NCI-H2081 treated with DMSO at 0.1 percent for 48 hours (cell line): ENCODE data around the gene SEMA3B.
"Not testable (repeated sequence)": the region's sequence is repeated elsewhere in the genome, so short reads cannot be mapped to it uniquely, and the experiment has no call there.

Experiments
- DNase-seq: peaks from one replicate; lab custom pipeline; 2025; lab: John Stamatoyannopoulos, UW

The SEMA3B gene

DNA sequence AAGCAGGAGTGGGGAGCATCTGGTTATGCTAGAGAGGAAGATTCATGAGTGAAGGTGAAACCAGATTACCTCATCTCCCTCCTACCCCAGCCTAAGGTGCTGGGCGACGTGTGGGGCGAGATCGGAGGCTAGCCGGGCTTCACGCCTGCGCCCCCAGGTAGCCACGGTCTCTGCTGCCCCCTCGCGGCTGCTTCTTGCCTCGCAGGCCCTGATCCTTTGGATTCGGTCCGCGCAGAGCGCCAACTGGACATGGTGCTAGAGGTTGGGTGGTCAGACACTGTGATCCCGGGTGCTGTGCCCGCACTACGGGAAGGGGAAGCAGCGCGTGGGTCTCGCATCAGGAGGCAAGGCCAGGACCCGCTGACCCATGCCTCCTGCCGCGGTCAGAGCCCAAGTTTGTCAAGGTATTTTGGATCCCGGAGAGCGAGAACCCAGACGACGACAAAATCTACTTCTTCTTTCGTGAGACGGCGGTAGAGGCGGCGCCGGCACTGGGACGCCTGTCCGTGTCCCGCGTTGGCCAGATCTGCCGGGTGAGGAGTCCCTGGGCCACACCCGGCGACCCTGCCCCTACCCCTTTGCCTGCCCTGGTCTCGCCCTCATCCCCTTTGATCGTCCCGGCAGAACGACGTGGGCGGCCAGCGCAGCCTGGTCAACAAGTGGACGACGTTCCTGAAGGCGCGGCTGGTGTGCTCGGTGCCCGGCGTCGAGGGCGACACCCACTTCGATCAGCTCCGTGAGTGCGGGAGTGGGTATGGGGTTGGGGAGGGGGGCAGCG, 4.2 kb downstream of the SEMA3B start:
- no peak for DNase-seq

DNA sequence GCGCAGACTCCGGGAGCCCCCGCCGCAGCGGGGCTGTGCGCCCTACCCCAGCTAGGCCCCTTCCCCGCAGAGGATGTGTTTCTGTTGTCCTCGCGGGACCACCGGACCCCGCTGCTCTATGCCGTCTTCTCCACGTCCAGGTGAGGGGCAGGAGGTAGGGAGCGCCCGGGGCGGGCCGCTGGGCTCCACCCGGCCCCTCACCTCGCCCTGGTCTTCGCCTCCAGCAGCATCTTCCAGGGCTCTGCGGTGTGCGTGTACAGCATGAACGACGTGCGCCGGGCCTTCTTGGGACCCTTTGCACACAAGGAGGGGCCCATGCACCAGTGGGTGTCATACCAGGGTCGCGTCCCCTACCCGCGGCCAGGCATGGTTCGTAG, 4.7 kb downstream of the SEMA3B start:
- no peak for DNase-seq

GRCh38 chr3:50274371-50275104, 5.6 kb downstream of the SEMA3B start:
- DNase-seq: no peak

DNA sequence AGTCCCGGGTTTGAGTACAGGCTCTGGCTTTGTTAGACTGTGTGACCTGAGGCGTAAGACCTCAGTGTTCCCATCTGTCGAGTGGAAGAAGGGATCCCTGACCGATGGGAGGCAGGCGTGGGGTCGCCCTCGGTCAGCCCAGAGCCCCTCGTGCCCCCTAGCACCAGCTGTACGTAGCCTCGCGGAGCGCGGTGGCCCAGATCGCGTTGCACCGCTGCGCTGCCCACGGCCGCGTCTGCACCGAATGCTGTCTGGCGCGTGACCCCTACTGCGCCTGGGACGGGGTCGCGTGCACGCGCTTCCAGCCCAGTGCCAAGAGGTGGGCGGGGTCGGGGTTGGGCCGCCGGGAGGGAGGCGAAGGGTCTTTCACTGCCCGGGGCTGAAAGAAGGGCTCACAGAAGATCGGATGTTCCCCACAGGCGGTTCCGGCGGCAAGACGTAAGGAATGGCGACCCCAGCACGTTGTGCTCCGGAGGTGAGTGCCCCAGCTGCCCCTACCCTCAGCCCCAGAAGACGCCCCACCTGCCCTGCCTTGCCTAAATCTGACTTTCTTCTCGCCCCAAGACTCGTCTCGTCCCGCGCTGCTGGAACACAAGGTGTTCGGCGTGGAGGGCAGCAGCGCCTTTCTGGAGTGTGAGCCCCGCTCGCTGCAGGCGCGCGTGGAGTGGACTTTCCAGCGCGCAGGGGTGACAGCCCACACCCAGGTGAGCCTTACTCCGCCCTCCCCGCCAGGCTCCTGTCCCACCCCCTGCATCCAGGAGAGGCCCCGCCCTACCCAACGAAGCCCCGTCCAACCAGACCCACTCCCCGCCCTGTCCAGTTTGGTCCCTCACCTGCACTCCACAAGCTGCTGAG, 6.4 kb downstream of the SEMA3B start:
- no peak for DNase-seq

DNA sequence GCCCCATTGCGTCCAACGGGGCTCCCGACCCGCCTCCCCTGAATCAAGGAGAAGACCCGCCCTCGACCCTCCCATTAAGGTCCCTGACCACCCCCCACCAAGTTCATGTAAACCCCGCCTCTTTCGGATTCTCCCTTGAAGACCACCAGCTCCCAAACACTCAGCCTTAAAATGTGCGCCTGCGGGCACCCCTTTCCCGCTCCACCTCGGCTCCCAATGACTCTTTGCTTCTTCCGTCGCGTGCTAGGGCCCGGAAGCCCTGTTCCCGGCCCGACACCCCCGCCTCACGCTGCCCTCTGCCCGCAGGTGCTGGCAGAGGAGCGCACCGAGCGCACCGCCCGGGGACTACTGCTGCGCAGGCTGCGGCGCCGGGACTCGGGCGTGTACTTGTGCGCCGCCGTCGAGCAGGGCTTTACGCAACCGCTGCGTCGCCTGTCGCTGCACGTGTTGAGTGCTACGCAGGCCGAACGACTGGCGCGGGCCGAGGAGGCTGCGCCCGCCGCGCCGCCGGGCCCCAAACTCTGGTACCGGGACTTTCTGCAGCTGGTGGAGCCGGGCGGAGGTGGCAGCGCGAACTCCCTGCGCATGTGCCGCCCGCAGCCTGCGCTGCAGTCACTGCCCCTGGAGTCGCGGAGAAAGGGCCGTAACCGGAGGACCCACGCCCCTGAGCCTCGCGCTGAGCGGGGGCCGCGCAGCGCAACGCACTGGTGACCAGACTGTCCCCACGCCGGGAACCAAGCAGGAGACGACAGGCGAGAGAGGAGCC, 7.2 kb downstream of the SEMA3B start:
- DNase-seq: no peak

GRCh38 chr3:50276762-50277101, 7.8 kb downstream of the SEMA3B start:
- no peak for DNase-seq

DNA sequence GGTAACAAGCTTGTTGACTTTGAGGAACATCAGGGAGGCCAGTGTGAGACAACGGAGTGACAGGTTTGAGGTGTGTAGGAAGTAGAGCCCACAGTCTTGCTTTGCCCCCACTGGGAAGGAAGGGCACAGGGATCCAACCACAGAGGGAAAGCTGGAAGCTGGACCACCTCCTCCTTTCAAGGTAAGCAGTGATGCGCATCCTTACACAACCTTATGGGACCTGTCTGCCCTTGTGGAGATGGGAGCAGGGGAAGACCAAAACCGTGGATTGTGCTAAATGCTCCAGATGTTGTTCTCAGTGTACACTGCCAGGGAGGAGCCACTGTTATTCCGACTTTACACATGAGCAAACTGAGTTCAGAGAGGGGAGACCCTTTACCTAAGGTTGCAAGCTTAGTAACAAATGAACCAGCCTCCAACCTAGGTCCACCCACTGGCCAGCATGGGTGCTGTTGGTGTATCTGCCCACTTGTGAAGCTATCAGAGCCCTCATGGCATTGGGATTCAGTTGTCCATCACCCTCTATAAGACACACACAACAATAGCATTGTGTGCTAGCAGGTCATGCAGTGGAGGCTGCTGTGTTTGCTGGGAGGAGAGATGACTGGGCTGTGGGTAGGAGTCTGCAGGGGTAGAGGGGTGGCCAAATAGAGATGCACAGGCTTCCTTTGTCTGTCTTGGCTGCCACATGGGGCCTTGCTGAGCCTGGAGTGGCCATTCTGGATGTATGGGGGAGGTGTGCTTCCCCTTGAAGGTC, 9.4 kb downstream of the SEMA3B start:
- DNase-seq: no peak

DNA sequence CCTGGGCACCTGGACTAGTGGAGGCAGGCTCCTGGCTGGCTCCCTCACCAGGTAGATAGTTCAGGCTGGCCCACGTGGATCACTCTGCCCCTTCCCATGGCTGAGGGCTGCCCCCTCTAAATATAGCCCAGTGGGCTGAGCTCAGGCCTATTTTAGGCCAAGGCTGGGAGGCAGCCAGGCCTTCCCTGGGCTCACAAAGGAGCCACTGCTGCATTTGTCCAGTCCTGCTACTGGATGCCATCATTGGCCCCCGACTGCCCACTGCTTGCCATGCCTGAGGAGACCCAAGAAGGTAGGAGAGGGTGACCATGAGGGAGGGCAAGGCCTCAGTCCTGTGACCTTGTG, 9.9 kb downstream of the SEMA3B start, which contains the start of gene LSMEM2:
LSMEM2 (plus strand) TSS at position 208 of the 345 bp plus-strand sequence; CDS start at position 235, 27 bp downstream.
- DNase-seq: no peak

DNA sequence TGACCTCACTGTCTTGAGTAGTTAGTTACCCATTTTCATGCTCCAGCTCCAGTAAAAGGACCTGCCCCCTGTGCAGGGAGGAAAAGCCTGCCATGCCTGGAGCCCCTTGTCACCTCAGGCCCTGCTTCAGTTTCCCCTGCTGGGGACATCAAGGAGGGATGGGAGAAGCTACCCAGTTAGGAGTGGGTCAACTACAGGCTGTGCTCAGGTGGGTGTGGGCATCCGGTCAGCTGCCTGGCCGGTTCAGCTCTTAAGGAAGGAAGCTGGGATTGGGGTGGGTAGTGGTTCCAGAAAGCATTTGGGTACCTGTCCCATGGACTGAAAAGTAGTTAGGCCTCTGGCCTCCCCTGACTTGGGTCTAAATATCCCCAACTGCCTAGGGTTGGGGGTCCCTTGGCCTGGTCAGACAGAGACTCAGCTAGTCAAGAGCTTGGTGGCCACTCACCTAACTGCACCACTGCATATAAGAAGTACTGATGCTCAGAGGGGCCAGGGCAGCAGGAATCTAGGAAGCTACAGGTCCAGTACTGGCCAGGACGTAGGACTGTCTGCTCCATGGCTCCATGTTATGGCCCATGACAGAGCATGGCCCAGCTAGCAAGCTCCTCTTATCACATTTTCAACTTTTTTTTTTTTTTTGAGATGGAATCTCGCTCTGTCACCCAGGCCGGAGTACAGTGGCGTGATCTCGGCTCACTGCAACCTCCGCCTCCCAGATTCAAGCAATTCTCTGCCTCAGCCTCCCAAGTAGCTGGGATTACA, 10.5 kb downstream of the SEMA3B start:
- no peak for DNase-seq

- not testable (repeated sequence) for DNase-seq
Measured at GRCh38 chr3:50284121-50284520, 15.2 kb downstream of the SEMA3B start.

DNA sequence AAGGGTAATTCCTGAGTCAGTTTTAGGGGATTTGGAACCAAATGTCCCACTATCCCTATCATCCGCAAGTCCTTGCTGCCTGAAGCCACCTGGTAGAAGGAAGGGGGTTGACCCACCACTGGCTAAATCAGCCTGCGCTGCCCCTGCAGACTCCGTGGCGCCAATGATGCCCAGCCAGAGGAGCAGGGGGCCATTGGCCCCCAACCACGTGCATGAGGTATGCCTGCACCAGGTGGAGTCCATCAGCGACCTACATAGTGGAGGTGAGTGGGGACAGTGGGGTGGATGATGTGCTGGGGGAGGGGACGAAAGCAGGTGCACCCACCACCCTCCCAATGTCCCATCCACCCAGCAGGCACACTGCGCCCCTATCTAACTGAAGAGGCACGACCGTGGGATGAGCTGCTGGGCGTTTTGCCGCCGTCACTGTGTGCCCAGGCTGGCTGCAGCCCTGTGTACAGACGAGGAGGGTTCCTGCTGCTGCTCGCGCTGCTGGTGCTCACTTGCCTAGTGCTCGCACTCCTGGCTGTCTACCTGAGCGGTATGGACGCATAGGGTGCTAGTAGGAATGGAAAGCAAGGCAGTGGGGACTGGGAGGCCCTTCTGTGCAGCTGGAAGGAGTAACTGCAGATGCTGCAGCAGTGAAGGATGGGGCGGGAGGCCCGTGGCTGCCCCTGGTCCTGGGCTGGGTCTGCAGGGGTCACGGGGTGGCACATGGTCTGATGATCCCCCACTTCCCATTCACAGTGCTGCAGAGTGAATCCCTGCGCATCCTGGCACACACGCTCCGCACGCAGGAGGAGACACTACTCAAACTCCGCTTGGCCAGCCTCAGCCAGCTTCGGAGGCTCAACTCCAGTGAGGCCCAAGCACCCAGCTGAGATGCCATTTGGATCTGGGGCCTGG, 17.6 kb downstream of the SEMA3B start:
- DNase-seq: no peak

DNA sequence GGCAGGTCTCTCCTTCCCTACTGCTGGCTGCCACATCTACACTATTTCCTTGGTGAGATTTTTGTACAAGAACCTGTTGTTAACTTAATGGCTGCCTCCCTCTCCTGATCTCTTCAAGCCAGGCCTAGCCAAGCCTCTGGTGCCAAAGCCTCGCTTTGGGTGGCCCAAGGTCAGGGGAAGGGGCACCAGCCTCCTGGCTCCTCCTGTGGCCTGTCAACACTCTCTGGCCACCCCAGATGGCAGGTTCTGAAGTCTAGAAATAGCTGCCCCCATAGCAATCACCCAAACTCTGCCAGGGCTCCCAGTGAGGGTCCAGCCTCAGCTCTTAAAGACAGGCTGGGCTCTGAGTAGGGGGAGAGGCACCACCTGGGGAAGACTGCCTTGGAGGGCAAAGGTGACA, 18.3 kb downstream of the SEMA3B start:
- no peak for DNase-seq

DNA sequence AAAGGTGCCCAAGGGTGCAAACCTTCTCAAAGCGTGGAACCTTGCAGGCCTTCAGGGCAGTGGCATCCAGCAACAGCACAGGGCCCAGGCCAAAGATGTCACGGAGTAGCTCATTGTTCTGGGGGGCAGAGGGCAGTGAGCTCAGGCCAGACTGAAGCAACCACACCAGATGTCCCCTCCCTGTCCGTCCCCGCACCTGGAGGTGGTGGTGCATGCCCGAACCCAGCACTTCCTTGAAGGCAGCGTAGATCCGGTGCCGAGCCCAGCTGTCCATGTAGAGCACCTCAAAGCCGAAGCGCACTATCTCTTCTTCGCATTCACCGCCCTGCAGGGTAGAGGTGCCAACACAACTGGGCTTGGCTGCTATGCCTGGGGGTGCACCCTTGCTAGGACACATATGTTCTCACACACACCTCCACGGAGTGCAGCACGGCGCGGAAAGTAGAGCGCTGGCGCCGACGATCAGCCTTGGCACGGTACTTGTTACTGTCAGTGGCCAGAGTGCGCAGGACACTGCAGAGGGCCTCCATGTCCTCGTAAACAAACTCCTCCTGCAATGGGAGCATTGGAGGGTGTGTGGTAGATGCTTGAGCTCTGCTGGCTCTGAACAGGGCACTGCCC, 19.6 kb downstream of the SEMA3B start:
- no peak for DNase-seq

DNA sequence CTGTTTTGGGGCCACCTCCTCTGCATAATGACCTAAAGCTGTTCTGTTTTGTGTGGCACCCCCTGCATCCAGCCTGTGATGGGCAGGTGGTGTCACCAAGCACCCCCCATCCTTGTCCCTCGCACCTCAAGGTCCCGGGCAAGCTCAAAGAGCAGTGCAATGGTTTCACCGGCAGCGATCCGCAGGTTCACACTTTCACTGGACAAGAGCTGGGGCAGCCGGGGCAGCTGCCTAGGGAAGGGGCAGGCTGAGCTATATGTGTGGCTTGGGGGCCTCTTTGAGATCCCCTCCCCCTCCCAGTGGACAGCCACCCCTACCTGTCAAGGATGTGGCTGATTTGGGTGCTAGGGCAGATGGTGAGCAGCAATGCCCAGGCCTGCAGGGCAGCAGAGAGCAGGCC, 20.2 kb downstream of the SEMA3B start:
- DNase-seq: no peak

DNA sequence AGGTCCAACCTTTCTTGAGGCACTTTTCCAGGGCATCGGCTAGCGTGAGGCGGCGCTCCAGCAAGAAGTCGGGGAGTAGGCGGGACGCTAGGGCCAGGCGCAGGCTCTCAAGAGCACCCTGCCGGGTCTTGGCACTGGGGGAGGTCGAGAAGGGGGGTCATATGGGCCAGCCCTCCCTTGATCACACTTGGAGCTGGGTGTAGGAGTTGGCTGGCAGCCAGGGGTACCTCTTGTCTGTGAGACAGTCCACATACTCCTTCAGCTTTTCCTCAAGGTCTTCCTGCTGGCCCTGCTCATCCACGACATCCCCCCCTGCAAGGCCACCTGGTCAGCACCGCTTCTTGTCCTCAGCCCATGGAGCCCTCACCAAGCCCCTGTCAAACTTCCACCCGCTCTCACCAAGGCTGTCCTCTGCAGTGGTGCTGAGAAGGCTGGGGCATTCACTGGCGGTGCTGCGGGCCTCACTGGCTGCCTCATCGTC, 21.3 kb downstream of the SEMA3B start:
- no peak for DNase-seq

DNA sequence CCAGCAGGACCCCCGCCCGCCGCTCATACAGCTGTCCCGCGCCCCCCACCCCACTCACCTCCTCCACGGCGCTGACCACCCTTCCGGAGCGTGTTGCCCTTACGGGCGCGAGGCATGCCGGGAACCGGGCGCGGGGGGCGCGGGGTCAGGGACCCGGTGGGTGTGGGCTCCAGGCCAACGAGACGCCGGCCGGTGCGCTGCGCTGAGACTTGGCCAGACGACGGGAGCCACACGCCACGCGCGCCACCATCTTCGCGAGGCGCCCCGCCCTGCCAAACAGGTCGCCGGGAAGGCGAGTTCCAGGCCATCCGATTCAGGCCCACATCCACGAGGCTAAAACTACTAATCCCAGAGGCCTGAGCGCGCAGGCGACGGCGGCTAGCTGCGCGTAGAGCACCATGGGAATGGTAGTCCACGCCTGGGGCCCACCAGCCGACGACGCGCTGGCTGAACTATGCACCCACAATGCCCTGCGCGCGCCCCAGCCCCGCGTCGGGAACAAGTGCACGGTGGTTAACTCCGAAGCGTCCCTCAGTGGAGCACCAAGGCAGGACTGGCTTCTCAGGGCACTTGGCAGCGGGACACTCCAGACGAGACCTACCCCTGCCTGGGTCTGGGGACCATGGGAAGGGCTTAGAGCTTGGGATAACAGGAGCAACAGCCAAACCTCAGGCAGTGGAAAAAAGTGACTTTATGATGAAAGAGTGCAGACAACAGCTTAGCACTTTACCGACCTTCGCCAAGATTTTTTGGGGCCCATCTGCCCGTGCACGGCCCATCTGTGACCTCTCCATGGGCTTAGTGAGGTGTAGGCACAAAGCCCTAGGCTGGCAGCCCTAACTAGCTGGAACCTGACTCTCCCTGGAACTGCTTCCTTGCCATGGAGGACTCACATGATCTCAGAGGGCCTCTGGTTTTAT, 23.5 kb downstream of the SEMA3B start, which contains the start of gene IFRD2:
IFRD2 (minus strand) TSS at position 271 of the 920 bp plus-strand sequence; CDS start at position 116, 155 bp downstream.
- DNase-seq: peak; percentile 72

- DNase-seq: no peak
Measured at GRCh38 chr3:50293079-50293801, 24.3 kb downstream of the SEMA3B start.
